Measurements from ENCODE around the gene LPIN2. TPM values are rescaled to one million over a fixed set of nuclear protein-coding genes. Genes with fewer than 3 reads are reported as not detected.

The LPIN2 gene
- total RNA-seq, 1 experiment from 2014 or later: 13.1 TPM

- Mint-ChIP-seq H3K4me1 (ENCODE audit: insufficient read depth, unreplicated experiment) (no peaks in the 10 kb centered on the region), H3K27me3 (ENCODE audit: insufficient read depth, unreplicated experiment) (no peaks in the 10 kb centered on the region), H3K36me3 (ENCODE audit: insufficient read depth, unreplicated experiment) (no peaks in the 10 kb centered on the region), H3K9me3 (ENCODE audit: unreplicated experiment) (no peaks in the 10 kb centered on the region), H3K4me3 (ENCODE audit: unreplicated experiment) (no peak overlapping the region), H3K27ac (ENCODE audit: low read depth, unreplicated experiment) (no peak overlapping the region)
- no peak for DNase-seq (ENCODE audit: unreplicated experiment)
- ChIA-PET CTCF (interaction anchor here (0.6 kb wide), 1 partner anchor 951 kb away, joined by 4 read pairs; no protein-coding TSS in a partner anchor), POLR2A (no interaction called here)
- TF ChIP-seq, protein P1, sequence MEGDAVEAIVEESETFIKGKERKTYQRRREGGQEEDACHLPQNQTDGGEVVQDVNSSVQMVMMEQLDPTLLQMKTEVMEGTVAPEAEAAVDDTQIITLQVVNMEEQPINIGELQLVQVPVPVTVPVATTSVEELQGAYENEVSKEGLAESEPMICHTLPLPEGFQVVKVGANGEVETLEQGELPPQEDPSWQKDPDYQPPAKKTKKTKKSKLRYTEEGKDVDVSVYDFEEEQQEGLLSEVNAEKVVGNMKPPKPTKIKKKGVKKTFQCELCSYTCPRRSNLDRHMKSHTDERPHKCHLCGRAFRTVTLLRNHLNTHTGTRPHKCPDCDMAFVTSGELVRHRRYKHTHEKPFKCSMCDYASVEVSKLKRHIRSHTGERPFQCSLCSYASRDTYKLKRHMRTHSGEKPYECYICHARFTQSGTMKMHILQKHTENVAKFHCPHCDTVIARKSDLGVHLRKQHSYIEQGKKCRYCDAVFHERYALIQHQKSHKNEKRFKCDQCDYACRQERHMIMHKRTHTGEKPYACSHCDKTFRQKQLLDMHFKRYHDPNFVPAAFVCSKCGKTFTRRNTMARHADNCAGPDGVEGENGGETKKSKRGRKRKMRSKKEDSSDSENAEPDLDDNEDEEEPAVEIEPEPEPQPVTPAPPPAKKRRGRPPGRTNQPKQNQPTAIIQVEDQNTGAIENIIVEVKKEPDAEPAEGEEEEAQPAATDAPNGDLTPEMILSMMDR (IDR thresholded peaks at IDR 0.05; ENCODE audit: unreplicated experiment): no peak
- BruUV-seq (replicated peaks): no TSS peak
- intact Hi-C loops (cut with micrococcal nuclease): no loop called here
Observed at GRCh38 chr18:2965797-2966196, 47.1 kb downstream of the LPIN2 start.

DNA sequence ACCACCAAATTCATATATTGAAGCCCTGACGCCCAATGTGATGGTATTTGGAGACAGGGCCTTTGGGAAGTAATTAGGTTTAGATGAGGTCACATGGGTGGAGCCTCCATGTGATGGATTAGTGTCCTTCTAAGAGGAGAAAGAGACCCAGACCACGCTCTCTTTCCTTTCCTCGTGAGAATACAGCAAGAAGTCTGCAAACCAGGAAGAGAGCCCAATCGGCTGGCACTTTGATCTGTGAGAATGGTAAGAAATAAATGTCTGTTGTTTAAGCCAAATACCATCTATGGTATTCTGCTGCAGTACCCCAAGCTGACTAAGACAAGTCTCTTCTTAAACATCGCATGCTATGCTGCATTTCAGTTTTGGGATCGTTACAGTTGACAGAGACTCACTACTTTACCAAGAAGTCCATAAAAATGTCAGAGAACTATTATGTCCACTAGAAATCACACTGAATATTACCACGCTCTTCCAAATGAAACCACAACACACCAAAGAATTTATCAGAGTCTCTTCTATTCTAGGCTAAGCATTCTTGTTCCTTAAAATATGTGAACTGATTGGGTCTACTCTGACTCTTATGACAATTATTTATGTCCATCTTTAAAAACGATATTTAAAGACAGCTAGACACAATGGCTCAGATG, 48.5 kb downstream of the LPIN2 start:
- TF ChIP-seq, protein P1 (IDR thresholded peaks at IDR 0.05; ENCODE audit: unreplicated experiment): no peak
- no peak overlapping the region for H3K4me3 Mint-ChIP-seq (ENCODE audit: unreplicated experiment)
- ChIA-PET POLR2A (no interaction called here), CTCF (interaction anchor here (0.6 to 0.7 kb wide), 4 partner anchors 21 to 270 kb away, joined by 3 to 4 read pairs (median 3); no protein-coding TSS in a partner anchor)
- H3K4me1 Mint-ChIP-seq (ENCODE audit: insufficient read depth, unreplicated experiment): no peaks in the 10 kb centered on the region
- intact Hi-C loops (cut with micrococcal nuclease): no loop called here
- no peaks in the 10 kb centered on the region for H3K9me3 Mint-ChIP-seq (ENCODE audit: unreplicated experiment)
- no peaks in the 10 kb centered on the region for H3K36me3 Mint-ChIP-seq (ENCODE audit: insufficient read depth, unreplicated experiment)
- no peaks in the 10 kb centered on the region for H3K27me3 Mint-ChIP-seq (ENCODE audit: insufficient read depth, unreplicated experiment)
- DNase-seq (ENCODE audit: unreplicated experiment): no peak
- BruUV-seq (replicated peaks): no TSS peak
- no peak overlapping the region for H3K27ac Mint-ChIP-seq (ENCODE audit: low read depth, unreplicated experiment)

Other genes with a start within 250 kb of the LPIN2 start
- gene EMILIN2, start 166.1 kb downstream of the LPIN2 start, total RNA-seq (2022): not detected in 2 replicates
- gene MYOM1, start 206.8 kb upstream of the LPIN2 start, total RNA-seq (2022): 0.21 and 0.88 TPM in 2 replicates
- 286 and 332 TPM in 2 replicates for gene MYL12A, start 234.7 kb upstream of the LPIN2 start, total RNA-seq (2022)
- gene MYL12B, start 249.0 kb upstream of the LPIN2 start, total RNA-seq (2022): 175 and 229 TPM in 2 replicates